HepG2 (cell line): ENCODE measurements around the gene MPC1. TPM values are rescaled to one million over a fixed set of nuclear protein-coding genes. Genes with fewer than 3 reads are reported as not detected.
"Not testable (repeated sequence)": the region's sequence is repeated elsewhere in the genome, so short reads cannot be mapped to it uniquely, and the experiment has no call there.

Experiments used
- ATAC-seq: fragments of 200-7000 bp; cut with Tn5 transposase; 3 replicates; pipeline ENCODE4 v1.9.1; 2020; ENCODE audit warnings: mild to moderate bottlenecking, moderate library complexity
- BruUV-seq: library from RNA; stranded (reverse); fragments of 400-500 nt; replicated peaks from 2 replicates; lab custom pipeline; 2021; lab: Mats Ljungman, UMichigan
- CTCF ChIA-PET: fragments of 300-600 bp; formaldehyde crosslinking; extraction: SDS; loops from one replicate; lab custom pipeline; 2021; ENCODE audit warnings: low total read pairs, inconsistent platforms, low intra/inter-chr PET ratio; lab: Yijun Ruan, JAX
- POLR2A ChIA-PET: fragments of 350-600 bp; sonication (Branson Sonifier 250); formaldehyde crosslinking; loops from one replicate; lab custom pipeline; 2020; ENCODE audit warnings: antibody characterized with exemption, inconsistent platforms; lab: Yijun Ruan, JAX
- DNase-seq: peaks from one replicate; pipeline ENCODE4 v3.0.0-alpha.2; 2015; ENCODE audit warnings: low spot score
- FAIRE-seq: peaks from 3 replicates; lab custom pipeline; 2011; peaks lifted over from hg19 to GRCh38; lab: Jason Lieb, UNC
- H2AFZ ChIP-seq: one replicate; pipeline ENCODE4 v1.6.1; 2011; ENCODE audit warnings: low read length, inconsistent platforms
- H3K27ac ChIP-seq: fragments of 300-600 bp; 3 replicates; pipeline ENCODE4 v1.8.0; 2011; ENCODE audit warnings: mixed run types, mild to moderate bottlenecking, mixed read lengths, low read length, inconsistent platforms; ENCODE audit not compliant: insufficient read depth; ENCODE audit errors: extremely low read length
- H3K27me3 ChIP-seq, 2 experiments: fragments of 200-600 bp in 1 of 2; 2 replicates in 1 of 2; 3 replicates in 1 of 2; pipeline versions ENCODE4 v1.6.0 to v1.8.0; 2011; ENCODE audit warnings: low read length in 2 of 2, mild to moderate bottlenecking in 2 of 2, moderate library complexity in 2 of 2, inconsistent platforms in 1 of 2; ENCODE audit not compliant: insufficient read depth in 2 of 2, control insufficient read depth in 1 of 2
- H3K36me3 ChIP-seq, 2 experiments: fragments of 200-600 bp in 1 of 2; replicated peaks in 1 of 2; 2 replicates in 1 of 2; 3 replicates in 1 of 2; pipeline versions ENCODE4 v1.5.1 to v1.8.0; 2011; ENCODE audit warnings: low read length in 2 of 2, inconsistent platforms in 1 of 2; ENCODE audit not compliant: insufficient read depth in 2 of 2, control insufficient read depth in 1 of 2
- H3K4me1 ChIP-seq: 2 replicates; pipeline ENCODE4 v1.5.1; 2012; ENCODE audit warnings: low read length, inconsistent platforms; ENCODE audit not compliant: insufficient read depth
- H3K4me2 ChIP-seq: 2 replicates; pipeline ENCODE4 v1.6.0; 2011; ENCODE audit warnings: low read depth, low read length, inconsistent platforms
- H3K4me3 ChIP-seq, 3 experiments: fragments of 200-600 bp in 1 of 3; sonication (generic), shearing (Covaris generic) in 1 of 3; replicated peaks in 1 of 3; 2 replicates each; pipeline ENCODE4 v1.5.1; 2011 to 2016; ENCODE audit warnings: low read length in 3 of 3, inconsistent platforms in 2 of 3, low read depth in 2 of 3, mild to moderate bottlenecking in 2 of 3, control low read depth in 1 of 3, mixed read lengths in 1 of 3; ENCODE audit not compliant: insufficient read depth in 1 of 3
- H3K79me2 ChIP-seq: one replicate; pipeline ENCODE4 v1.6.1; 2011; ENCODE audit warnings: low read length, inconsistent platforms; ENCODE audit not compliant: insufficient read depth
- H3K9ac ChIP-seq: 2 replicates; pipeline ENCODE4 v1.6.0; 2011; ENCODE audit warnings: mild to moderate bottlenecking, low read depth, low read length, inconsistent platforms; ENCODE audit not compliant: insufficient read depth
- H3K9me3 ChIP-seq: 2 replicates; pipeline ENCODE4 v1.5.1; 2012; ENCODE audit warnings: mild to moderate bottlenecking, low read length
- H4K20me1 ChIP-seq: 2 replicates; pipeline ENCODE4 v1.6.0; 2011; ENCODE audit warnings: inconsistent platforms, mild to moderate bottlenecking, low read length, moderate library complexity; ENCODE audit not compliant: insufficient read depth
- ELF3 ChIP-seq: IDR thresholded peaks from 2 replicates; pipeline ENCODE4 v1.6.1; 2016; ENCODE audit warnings: missing genetic modification reagents, missing compliant biosample characterization
- FOXJ3 ChIP-seq: sonication (generic); formaldehyde crosslinking; IDR thresholded peaks from 2 replicates; pipeline ENCODE4 v1.4.0; 2020; ENCODE audit warnings: missing genetic modification reagents, mild to moderate bottlenecking, borderline replicate concordance
- GATAD2A ChIP-seq: IDR thresholded peaks from 2 replicates; pipeline ENCODE4 v1.6.1; 2016
- ZBTB33 ChIP-seq: sonication (generic); formaldehyde crosslinking; IDR thresholded peaks from 2 replicates; pipeline ENCODE4 v1.4.0; 2020; ENCODE audit warnings: missing genetic modification reagents
- ZNF232 ChIP-seq: sonication (generic); formaldehyde crosslinking; IDR thresholded peaks from 2 replicates; pipeline ENCODE4 v1.4.0; 2020; ENCODE audit warnings: missing genetic modification reagents, borderline replicate concordance
- ZNF552 ChIP-seq: sonication (generic); formaldehyde crosslinking; IDR thresholded peaks from 2 replicates; pipeline ENCODE4 v1.9.0; 2022; ENCODE audit warnings: missing genetic modification reagents, mild to moderate bottlenecking, borderline replicate concordance
- ZNF703 ChIP-seq: sonication (generic); formaldehyde crosslinking; IDR thresholded peaks from 2 replicates; pipeline ENCODE4 v1.5.1; 2020; ENCODE audit warnings: missing genetic modification reagents, mild to moderate bottlenecking, moderate library complexity, borderline replicate concordance
- WGBS: methylation state at CpG from one replicate; pipeline ENCODE4 v1.1.6; 2017; ENCODE audit warnings: low lambda C conversion rate; 5-methylcytosine and 5-hydroxymethylcytosine counted together
- in situ Hi-C: cut with HindIII; loops from 2 replicates; pipeline ENCODE4 v1.10.0; 2017; ENCODE audit warnings: low pct_unique_long_range_greater_than_20kb; ENCODE audit not compliant: extremely low pct_ligation_motif_present
- intact Hi-C: fragments of 100-400 bp; cut with micrococcal nuclease; formaldehyde crosslinking; loops from one replicate; pipeline ENCODE4 v1.10.0; 2022; ENCODE audit not compliant: unreplicated experiment
- polyA plus RNA-seq, 8 experiments: library from polyadenylated mRNA; depleted of rRNA in 3 of 8; stranded (reverse) in 7 of 8; unstranded in 1 of 8; fragments of >200 nt; fragmentation: Illumina TruSeq in 4 of 8; extraction: Trizol in 4 of 8; gene quantifications; 2 replicates each; pipeline versions ENCODE4 v1.2.1 to v1.2.3, GENCODE V29; 2011 to 2016; ENCODE audit warnings: low read depth in 4 of 8, missing spikeins in 1 of 8, mixed read lengths in 1 of 8; ENCODE audit not compliant: insufficient read depth in 1 of 8
- total RNA-seq, 5 experiments: library from RNA; depleted of rRNA; stranded (reverse); fragments of >200 nt; fragmentation: Illumina TruSeq; extraction: Trizol; gene quantifications; 2 replicates each; pipeline ENCODE4 v1.2.3, GENCODE V29; 2016; ENCODE audit warnings: low read depth in 1 of 5

The MPC1 gene
- total and polyA plus RNA-seq, 2 of the 13 experiments (the other 11 are each of a cell fraction or from before 2014, with no cell fraction given) = 189 to 214 TPM

GRCh38 chr6:166344921-166345320, 37.8 kb downstream of the MPC1 start:
- H3K27ac ChIP-seq, intact Hi-C loops, H3K9ac ChIP-seq, H3K4me2 ChIP-seq, ATAC-seq, CTCF ChIA-PET, FAIRE-seq, H3K4me3 ChIP-seq, H3K27me3 ChIP-seq, H2AFZ ChIP-seq, DNase-seq, in situ Hi-C loops, H3K36me3 ChIP-seq, H3K9me3 ChIP-seq, BruUV-seq: not testable (repeated sequence)
- H3K79me2 ChIP-seq = peaks cover 33% of the 10 kb centered on the region
- H4K20me1 ChIP-seq = peaks cover 13% of the 10 kb centered on the region
- 85% methylated on average over 2 of the region's 2 CpGs for WGBS
- H3K4me1 ChIP-seq = peaks cover 78% of the 10 kb centered on the region
- 0 out of 2 replicates have a peak, but pooled peaks have one; percentile 7 for TF ChIP-seq ELF3
- peak; percentile 14; the same call in 1 of the 2 replicates for TF ChIP-seq GATAD2A (CRISPR knock-in tag)
- POLR2A ChIA-PET = interaction anchor here (1.4 kb wide), 1 partner anchor 16 kb away, joined by 4 read pairs; no protein-coding TSS in a partner anchor

- ATAC-seq (no peak), DNase-seq (no peak), FAIRE-seq (no peak)
- no peak overlapping the region for H3K4me3 ChIP-seq
- ChIA-PET POLR2A (interaction anchor here (1.4 kb wide), 1 partner anchor 17 kb away, joined by 4 read pairs; no protein-coding TSS in a partner anchor), CTCF (no interaction called here)
- peaks cover 82% of the 10 kb centered on the region for H3K4me1 ChIP-seq
- intact Hi-C loops (no loop called here), in situ Hi-C loops (no loop called here)
- H3K27me3 ChIP-seq = no peaks in the 10 kb centered on the region; a peak in 1 of 5 replicates
- TF ChIP-seq ZNF703 (0 out of 2 replicates have a peak, but pooled peaks have one; percentile 28), ZNF232 (CRISPR knock-in tag) (no peak), ZNF552 (CRISPR knock-in tag) (no peak), ZBTB33 (CRISPR knock-in tag) (0 out of 2 replicates have a peak, but pooled peaks have one; percentile 59), FOXJ3 (no peak)
- WGBS = 95% methylated on average over 8 of the region's 8 CpGs
- peaks cover 2% of the 10 kb centered on the region; the same call in 1 of the 2 replicates for H3K9me3 ChIP-seq
- H3K4me2 ChIP-seq = no peak overlapping the region
- H3K27ac ChIP-seq = no peak overlapping the region
- no TSS peak for BruUV-seq
- peaks cover 40% of the 10 kb centered on the region for H3K79me2 ChIP-seq
- H3K9ac ChIP-seq = no peak overlapping the region
- peaks cover 0 to 7% of the 10 kb centered on the region in 2 experiments; a peak in 1 of 5 replicates for H3K36me3 ChIP-seq
- no peak overlapping the region for H2AFZ ChIP-seq
- H4K20me1 ChIP-seq = peaks cover 19% of the 10 kb centered on the region
Observed at GRCh38 chr6:166344240-166344639, 38.5 kb downstream of the MPC1 start.
